AG09319 (cell line): Measurements from ENCODE around the gene SLC39A9.
A peak's percentile ranks its signal among the peaks of the same experiment; 100 is the strongest.

ENCODE experiments used
- DNase-seq: peaks from one replicate; pipeline ENCODE4 v3.0.0-alpha.2; 2010; ENCODE audit warnings: low read depth; ENCODE audit errors: extremely low read depth
- TF ChIP-seq, protein P1 (sequence below): IDR thresholded peaks from 2 replicates; pipeline ENCODE4 v1.5.1; 2011; ENCODE audit warnings: low read depth, mild to moderate bottlenecking, inconsistent platforms, low read length, moderate library complexity

Gene SLC39A9

DNA sequence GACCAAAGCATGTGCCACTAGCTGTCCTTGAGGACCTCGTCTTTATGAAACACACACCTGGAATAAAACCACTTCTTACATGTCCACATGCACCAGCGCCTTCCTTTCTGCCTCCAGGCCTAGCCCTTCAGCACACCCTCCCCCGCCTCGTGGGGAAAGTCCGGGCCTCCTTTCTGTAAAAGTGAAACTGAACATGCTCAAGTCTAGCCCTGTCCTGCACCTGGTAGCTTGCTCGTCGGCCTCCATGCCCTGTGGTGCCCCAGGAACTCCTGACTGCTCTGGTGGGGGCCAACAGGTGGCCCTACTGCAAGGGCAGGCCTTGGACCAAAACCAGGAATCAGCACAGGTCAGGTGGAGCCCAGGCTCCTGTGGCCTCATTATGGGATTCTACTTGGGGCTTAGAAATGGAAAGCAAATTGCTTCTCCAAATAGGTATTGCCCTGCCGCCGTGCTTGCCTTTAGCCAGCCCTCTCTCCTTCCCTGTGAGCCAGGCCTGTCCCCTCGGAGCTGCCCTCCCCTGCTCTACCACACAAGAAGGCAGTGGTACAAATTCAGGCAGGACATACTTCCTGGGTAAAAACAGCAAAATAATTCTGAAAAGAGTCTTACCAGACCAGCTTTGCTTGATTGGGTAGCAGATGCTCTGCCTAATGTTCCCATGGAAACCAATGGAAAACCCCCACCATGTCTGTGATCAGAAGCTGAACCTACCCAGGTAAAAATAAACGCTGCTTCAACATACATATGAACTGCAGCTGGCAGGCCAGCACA is 43.9 kb upstream of the SLC39A9 start:
- TF ChIP-seq, protein P1, sequence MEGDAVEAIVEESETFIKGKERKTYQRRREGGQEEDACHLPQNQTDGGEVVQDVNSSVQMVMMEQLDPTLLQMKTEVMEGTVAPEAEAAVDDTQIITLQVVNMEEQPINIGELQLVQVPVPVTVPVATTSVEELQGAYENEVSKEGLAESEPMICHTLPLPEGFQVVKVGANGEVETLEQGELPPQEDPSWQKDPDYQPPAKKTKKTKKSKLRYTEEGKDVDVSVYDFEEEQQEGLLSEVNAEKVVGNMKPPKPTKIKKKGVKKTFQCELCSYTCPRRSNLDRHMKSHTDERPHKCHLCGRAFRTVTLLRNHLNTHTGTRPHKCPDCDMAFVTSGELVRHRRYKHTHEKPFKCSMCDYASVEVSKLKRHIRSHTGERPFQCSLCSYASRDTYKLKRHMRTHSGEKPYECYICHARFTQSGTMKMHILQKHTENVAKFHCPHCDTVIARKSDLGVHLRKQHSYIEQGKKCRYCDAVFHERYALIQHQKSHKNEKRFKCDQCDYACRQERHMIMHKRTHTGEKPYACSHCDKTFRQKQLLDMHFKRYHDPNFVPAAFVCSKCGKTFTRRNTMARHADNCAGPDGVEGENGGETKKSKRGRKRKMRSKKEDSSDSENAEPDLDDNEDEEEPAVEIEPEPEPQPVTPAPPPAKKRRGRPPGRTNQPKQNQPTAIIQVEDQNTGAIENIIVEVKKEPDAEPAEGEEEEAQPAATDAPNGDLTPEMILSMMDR = no peak

DNA sequence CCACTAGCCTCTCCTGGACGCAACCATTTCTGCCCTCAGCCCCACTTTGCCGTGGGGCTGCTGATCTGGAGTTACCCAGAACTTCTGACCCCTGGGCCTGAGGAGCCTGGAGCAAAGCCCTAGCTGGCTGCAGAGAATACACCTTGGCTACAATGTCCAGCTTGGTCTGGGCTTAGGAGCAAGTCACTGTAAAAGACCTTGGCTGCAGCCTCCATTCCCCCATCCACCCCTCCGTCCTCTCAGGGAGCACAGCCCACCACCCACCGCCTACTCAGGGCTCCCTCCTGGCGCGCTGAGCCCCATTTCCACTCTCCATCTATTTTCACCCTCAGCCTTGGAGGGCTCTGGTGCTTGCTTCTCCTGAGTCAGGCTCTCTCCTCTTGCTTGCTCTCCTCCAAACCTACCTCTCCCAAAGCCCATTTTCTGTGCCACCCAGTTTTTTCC is 43.3 kb upstream of the SLC39A9 start:
- no peak for DNase-seq
- TF ChIP-seq, protein P1 = no peak

More for the DNA sequence above, 43.9 kb upstream of the SLC39A9 start:
- DNase-seq = no peak

DNA sequence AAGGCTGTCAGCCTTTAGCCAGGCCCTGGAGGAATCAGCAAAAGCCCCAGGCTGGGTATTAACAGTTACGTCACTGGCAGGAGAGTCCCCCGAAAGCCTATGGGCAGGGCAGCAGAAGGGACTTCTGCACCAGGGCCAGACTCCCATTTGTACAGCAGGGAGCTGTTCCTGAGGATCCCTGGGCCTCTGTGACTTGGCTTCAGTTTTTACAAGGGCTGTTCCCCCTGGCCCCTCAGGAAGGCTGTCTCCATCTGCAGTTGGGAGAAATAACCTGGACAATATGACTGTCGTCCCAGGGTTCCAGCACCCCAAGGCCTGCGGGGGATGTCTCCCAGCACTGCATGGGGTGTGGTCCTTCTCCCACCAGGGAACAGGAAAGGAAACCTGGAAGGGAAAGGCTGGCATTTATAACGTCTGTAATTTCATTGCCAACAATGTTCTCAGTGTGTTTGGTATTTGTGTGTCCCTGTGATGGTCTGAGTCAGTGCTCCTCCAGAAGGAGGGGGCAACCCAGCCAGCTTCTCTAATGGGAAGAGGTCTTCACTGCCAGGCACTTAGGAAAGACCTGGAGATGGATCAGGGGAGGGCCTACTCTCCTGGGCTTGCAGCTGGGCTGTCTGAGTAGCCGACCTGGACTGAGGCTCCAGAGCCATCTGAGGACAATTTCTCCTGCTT is 42.7 kb upstream of the SLC39A9 start:
- TF ChIP-seq, protein P1 = no peak
- peak; percentile 19 for DNase-seq

DNA sequence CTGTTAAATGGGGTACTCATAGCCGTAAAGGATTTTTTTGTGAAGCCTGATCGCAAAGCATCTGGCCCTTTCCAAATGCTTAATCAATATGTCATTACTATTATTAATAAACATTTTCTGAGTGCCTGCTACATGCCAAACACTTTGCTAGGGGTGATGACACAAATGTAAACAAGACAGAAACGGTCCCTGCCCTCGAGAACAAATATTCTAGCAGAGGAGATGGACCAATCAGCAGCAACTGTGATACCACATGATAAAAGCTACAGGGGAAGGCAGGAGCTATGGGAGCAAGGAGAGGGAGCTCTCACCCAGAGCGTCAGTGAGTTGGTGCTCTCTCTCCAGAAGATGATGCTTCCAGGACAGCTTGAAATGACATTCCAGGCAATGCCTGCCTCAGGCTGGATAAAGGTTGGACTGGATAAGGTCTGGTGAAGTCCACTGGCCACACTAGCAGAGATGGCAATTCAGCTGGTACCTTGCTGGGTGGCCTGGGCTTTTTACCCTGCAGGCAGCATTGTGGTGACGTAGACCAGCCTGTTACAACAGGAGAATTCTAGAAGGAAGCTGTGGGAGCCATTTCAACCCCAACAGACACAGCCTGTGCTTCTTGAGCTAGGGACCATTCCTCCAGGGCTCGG is 41.5 kb upstream of the SLC39A9 start:
- no peak for DNase-seq

DNA sequence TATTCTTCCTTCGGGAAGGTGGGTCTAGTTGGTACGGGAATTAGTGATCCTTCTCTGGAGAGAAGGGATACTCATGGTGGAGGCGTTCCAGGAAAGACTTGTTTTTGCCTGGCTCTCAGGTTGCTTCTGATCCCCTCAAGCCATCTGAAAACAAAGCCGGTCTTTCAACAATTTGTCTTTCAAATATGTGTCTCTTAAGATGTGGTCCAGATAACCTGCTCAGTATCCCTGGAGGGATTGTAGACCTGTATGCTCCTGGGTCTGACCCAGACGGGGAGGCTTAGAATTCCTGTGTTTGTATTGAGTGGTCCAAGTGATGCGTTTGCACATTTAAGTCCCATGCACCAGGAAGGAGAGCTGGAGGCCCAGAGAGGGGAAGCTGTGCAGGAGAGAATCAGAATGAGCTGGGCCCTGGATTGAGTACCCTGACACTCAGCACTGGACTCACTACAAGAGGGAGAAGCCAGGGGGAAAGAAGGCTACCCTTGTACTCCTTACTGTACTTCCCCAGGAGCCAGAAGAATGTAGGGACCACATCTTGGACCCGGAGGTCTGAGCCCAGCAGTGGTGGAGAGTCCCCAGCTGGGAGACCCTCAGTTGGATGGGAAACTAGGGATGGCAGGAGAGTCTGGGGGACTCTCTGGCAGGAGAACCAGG is 40.8 kb upstream of the SLC39A9 start:
- DNase-seq = no peak
- TF ChIP-seq, protein P1 = no peak

More for the DNA sequence above, 41.5 kb upstream of the SLC39A9 start:
- TF ChIP-seq, protein P1 = no peak

DNA sequence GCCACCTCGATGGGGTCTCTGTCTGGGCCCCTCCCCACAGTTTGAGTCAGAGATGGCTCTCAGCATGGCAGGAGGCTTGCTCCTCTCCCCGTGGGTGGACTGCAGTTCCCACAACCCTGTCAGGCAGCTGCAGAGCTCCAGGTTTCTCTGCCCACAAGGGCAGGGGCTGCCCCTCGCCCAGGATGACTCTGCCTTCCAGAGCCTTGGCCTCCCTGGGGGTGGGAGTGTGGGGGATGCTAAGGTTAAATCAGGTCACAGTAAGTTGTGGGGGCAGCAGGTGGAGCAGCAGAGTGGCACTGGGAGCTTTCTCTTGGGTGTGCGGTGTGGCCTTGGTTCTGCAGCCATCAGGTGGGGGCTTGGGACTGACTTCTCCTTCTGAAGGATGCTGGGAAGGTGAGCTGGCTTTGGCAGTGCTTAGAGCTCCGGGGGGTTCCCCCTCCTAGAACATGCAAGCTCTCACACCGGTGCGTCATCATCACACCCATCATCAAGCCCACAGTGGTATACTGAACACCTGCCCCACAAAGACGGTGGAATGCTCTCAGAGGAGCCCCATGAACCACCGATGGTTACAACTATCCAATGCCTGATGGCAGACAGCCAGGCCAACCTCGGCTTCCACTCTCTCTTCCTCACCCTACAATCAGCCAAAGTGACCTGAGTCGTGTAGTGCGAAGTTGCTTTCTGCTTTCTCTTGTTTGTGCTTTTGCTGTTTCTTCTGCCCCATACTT is 40.1 kb upstream of the SLC39A9 start:
- TF ChIP-seq, protein P1 = no peak
- DNase-seq = no peak
